Measurements from ENCODE around the gene RAB5IF. TPM values are rescaled to one million over a fixed set of nuclear protein-coding genes. Genes with fewer than 3 reads are reported as not detected.

RAB5IF gene
- total RNA-seq, 1 donor from 2014 or later: 162 TPM

GRCh38 chr20:36629719-36630681 is 24.4 kb downstream of the RAB5IF start:
- Histone ChIP-seq H3K4me3 (ENCODE audit: low read depth, low read length) (no peak overlapping the region), H3K27me3 (ENCODE audit: control insufficient read depth, insufficient read depth, low read length) (no peaks in the 10 kb centered on the region), H3K36me3 (ENCODE audit: control insufficient read depth, insufficient read depth, low read length) (no peaks in the 10 kb centered on the region)
- no peak for DNase-seq (ENCODE audit: low read depth)
- TF ChIP-seq CTCF (IDR thresholded peaks at IDR 0.05; ENCODE audit: insufficient read depth, low read length, poor library complexity, severe bottlenecking): no peak

GRCh38 chr20:36631646-36632045 is 26.1 kb downstream of the RAB5IF start:
- no peaks in the 10 kb centered on the region for H3K27me3 ChIP-seq (ENCODE audit: control insufficient read depth, insufficient read depth, low read length)
- no peak overlapping the region for H3K4me3 ChIP-seq (ENCODE audit: low read depth, low read length)
- no peak for TF ChIP-seq CTCF (IDR thresholded peaks at IDR 0.05; ENCODE audit: insufficient read depth, low read length, poor library complexity, severe bottlenecking)
- no peak for DNase-seq (ENCODE audit: low read depth)
- no peaks in the 10 kb centered on the region for H3K36me3 ChIP-seq (ENCODE audit: control insufficient read depth, insufficient read depth, low read length)

GRCh38 chr20:36632147-36632486 is 26.5 kb downstream of the RAB5IF start:
- Histone ChIP-seq H3K27me3 (ENCODE audit: control insufficient read depth, insufficient read depth, low read length) (no peaks in the 10 kb centered on the region), H3K4me3 (ENCODE audit: low read depth, low read length) (no peak overlapping the region), H3K36me3 (ENCODE audit: control insufficient read depth, insufficient read depth, low read length) (no peaks in the 10 kb centered on the region)
- DNase-seq (ENCODE audit: low read depth): no peak
- no peak for TF ChIP-seq CTCF (IDR thresholded peaks at IDR 0.05; ENCODE audit: insufficient read depth, low read length, poor library complexity, severe bottlenecking)

GRCh38 chr20:36632487-36633284 is 27.1 kb downstream of the RAB5IF start:
- Histone ChIP-seq H3K36me3 (ENCODE audit: control insufficient read depth, insufficient read depth, low read length) (no peaks in the 10 kb centered on the region), H3K4me3 (ENCODE audit: low read depth, low read length) (no peak overlapping the region), H3K27me3 (ENCODE audit: control insufficient read depth, insufficient read depth, low read length) (no peaks in the 10 kb centered on the region)
- TF ChIP-seq CTCF (IDR thresholded peaks at IDR 0.05; ENCODE audit: insufficient read depth, low read length, poor library complexity, severe bottlenecking): no peak
- no peak for DNase-seq (ENCODE audit: low read depth)

GRCh38 chr20:36633285-36633772 is 27.8 kb downstream of the RAB5IF start:
- Histone ChIP-seq H3K4me3 (ENCODE audit: low read depth, low read length) (no peak overlapping the region), H3K27me3 (ENCODE audit: control insufficient read depth, insufficient read depth, low read length) (no peaks in the 10 kb centered on the region), H3K36me3 (ENCODE audit: control insufficient read depth, insufficient read depth, low read length) (no peaks in the 10 kb centered on the region)
- DNase-seq (ENCODE audit: low read depth): no peak
- TF ChIP-seq CTCF (IDR thresholded peaks at IDR 0.05; ENCODE audit: insufficient read depth, low read length, poor library complexity, severe bottlenecking): no peak

All from kidney epithelial cell (primary cell).